ENCODE data around the gene UNC5A.

The UNC5A gene

GRCh38 chr5:176781638-176782570 lies 28.5 kb upstream of the UNC5A start:
- no peak for DNase-seq

- peak; percentile 89 for DNase-seq
These were observed 25.9 kb upstream of the UNC5A start for GRCh38 chr5:176784218-176785165.

- DNase-seq = no peak
These were observed 24.9 kb upstream of the UNC5A start for GRCh38 chr5:176785184-176786145.

GRCh38 chr5:176787676-176788075 lies 22.7 kb upstream of the UNC5A start:
- no peak for DNase-seq

GRCh38 chr5:176788091-176788490 lies 22.3 kb upstream of the UNC5A start:
- no peak for DNase-seq

GRCh38 chr5:176788941-176789872 lies 21.2 kb upstream of the UNC5A start:
- no peak for DNase-seq

GRCh38 chr5:176789873-176790615 lies 20.3 kb upstream of the UNC5A start:
- no peak for DNase-seq

- DNase-seq = no peak
These were observed 19.4 kb upstream of the UNC5A start for GRCh38 chr5:176790941-176791340.

GRCh38 chr5:176792655-176793342 lies 17.6 kb upstream of the UNC5A start:
- peak; percentile 71 for DNase-seq

GRCh38 chr5:176793343-176793699 lies 17.0 kb upstream of the UNC5A start:
- DNase-seq = peak; percentile 23

- no peak for DNase-seq
These were observed 16.6 kb upstream of the UNC5A start for GRCh38 chr5:176793736-176794135.

- DNase-seq = no peak
These were observed 15.8 kb upstream of the UNC5A start for GRCh38 chr5:176794509-176794908.

GRCh38 chr5:176796411-176796810 lies 13.9 kb upstream of the UNC5A start:
- no peak for DNase-seq

- DNase-seq = no peak
These were observed 13.4 kb upstream of the UNC5A start for GRCh38 chr5:176796970-176797369.

GRCh38 chr5:176797456-176798050 lies 12.8 kb upstream of the UNC5A start:
- DNase-seq = no peak

GRCh38 chr5:176798086-176798876 lies 12.1 kb upstream of the UNC5A start:
- no peak for DNase-seq

GRCh38 chr5:176798949-176799348 lies 11.4 kb upstream of the UNC5A start:
- no peak for DNase-seq

GRCh38 chr5:176799488-176799887 lies 10.9 kb upstream of the UNC5A start:
- no peak for DNase-seq

GRCh38 chr5:176800024-176800423 lies 10.3 kb upstream of the UNC5A start:
- DNase-seq = no peak
